Raji (cell line): Measurements from ENCODE around the gene CHCHD3.

Experiments
- POLR2A ChIP-seq: IDR thresholded peaks from 2 replicates; pipeline ENCODE4 v1.6.1; 2011; ENCODE audit warnings: low read depth, low read length, control low read depth; ENCODE audit not compliant: insufficient read depth

Gene CHCHD3

GRCh38 chr7:133102276-133103060 is 20.6 kb upstream of the CHCHD3 start:
- no peak for TF ChIP-seq POLR2A

GRCh38 chr7:133099633-133100286 is 17.9 kb upstream of the CHCHD3 start:
- TF ChIP-seq POLR2A, result no peak

- no peak for TF ChIP-seq POLR2A
Observed at GRCh38 chr7:133095119-133095671, 13.3 kb upstream of the CHCHD3 start.

GRCh38 chr7:133091943-133092464 is 10.1 kb upstream of the CHCHD3 start:
- TF ChIP-seq POLR2A, result no peak

GRCh38 chr7:133082390-133082766 is 488 bp upstream of the CHCHD3 start:
- TF ChIP-seq POLR2A, result no peak

GRCh38 chr7:133081119-133081598 is 731 bp downstream of the CHCHD3 start:
- TF ChIP-seq POLR2A, result no peak

GRCh38 chr7:133079296-133079695 is 2.6 kb downstream of the CHCHD3 start:
- TF ChIP-seq POLR2A, result no peak

GRCh38 chr7:133077394-133077793 is 4.5 kb downstream of the CHCHD3 start:
- TF ChIP-seq POLR2A, result no peak

- no peak for TF ChIP-seq POLR2A
Observed at GRCh38 chr7:133076142-133076541, 5.7 kb downstream of the CHCHD3 start.

GRCh38 chr7:133071506-133071905 is 10.4 kb downstream of the CHCHD3 start:
- TF ChIP-seq POLR2A, result no peak

GRCh38 chr7:133070562-133070961 is 11.3 kb downstream of the CHCHD3 start:
- no peak for TF ChIP-seq POLR2A

- no peak for TF ChIP-seq POLR2A
Observed at GRCh38 chr7:133065301-133065700, 16.6 kb downstream of the CHCHD3 start.

- TF ChIP-seq POLR2A, result no peak
Observed at GRCh38 chr7:133064082-133064820, 17.6 kb downstream of the CHCHD3 start.

GRCh38 chr7:133061792-133062191 is 20.1 kb downstream of the CHCHD3 start:
- TF ChIP-seq POLR2A, result no peak

- TF ChIP-seq POLR2A, result no peak
Observed at GRCh38 chr7:133061357-133061756, 20.5 kb downstream of the CHCHD3 start.
